ENCODE data around the gene RB1. TPM values are rescaled to one million over a fixed set of nuclear protein-coding genes. Genes with fewer than 3 reads are reported as not detected.
A peak's percentile ranks its signal among the peaks of the same experiment; 100 is the strongest.

RB1 gene
- total and polyA plus RNA-seq, 9 of the 15 experiments (the other 6 are each of a cell fraction or from before 2014, with no cell fraction given): 5.0 to 23.8 (median 17.9) TPM

DNA sequence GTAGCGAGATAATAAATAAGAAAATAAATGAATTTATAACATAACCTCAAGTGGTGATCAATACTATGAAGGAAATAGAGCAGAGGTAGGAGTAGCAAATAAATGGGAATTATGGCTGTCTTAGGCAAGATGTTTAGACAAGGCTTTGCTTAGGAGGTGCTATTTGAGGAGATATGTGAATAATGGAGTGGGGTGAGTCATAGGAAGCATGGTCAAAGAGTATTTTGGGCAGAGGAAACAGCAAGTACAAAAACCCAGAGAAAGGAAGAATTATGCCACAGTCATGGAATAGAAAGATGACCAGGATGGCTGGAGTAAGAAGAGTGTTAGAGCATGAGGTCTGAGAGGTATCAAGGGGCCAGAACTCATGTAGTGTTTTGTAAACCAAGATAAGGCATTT is 142.9 kb downstream of the RB1 start:
- ChIA-PET CTCF (ENCODE audit: low intra/inter-chr PET ratio) (no interaction called here), POLR2A (no interaction called here)
- no peak for TF ChIP-seq STAG1 (CRISPR knock-in tag; IDR thresholded peaks at IDR 0.05; ENCODE audit: borderline replicate concordance)
- 0 out of 2 replicates have a peak, but pooled peaks have one; percentile 14 for TF ChIP-seq FOSL1 (tag; conservative IDR thresholded peaks at IDR 0.05)
- FAIRE-seq (no peak), ATAC-seq (no peak), DNase-seq (ENCODE audit: extremely low read depth in 1 of 4, low spot score in 3 of 4) (no peak)
- WGBS (ENCODE audit: insufficient coverage, low coverage, missing lambda C conversion rate): 75% methylated on average over 1 of the region's 1 CpG
- Histone ChIP-seq H3K4me3 (no peak overlapping the region), H3K4me2 (ENCODE audit: insufficient read depth, low read length) (no peak overlapping the region), H3K79me2 (ENCODE audit: control insufficient read depth, insufficient read depth, low read length) (no peaks in the 10 kb centered on the region), H4K20me1 (replicated peaks; ENCODE audit: control insufficient read depth, insufficient read depth, low read length) (no peaks in the 10 kb centered on the region), H3K9me1 (ENCODE audit: control insufficient read depth, insufficient read depth, low read length) (no peaks in the 10 kb centered on the region), H3K4me1 (replicated peaks in 1 of 2; ENCODE audit: control insufficient read depth in 2 of 2, insufficient read depth in 2 of 2, low read length in 2 of 2) (no peaks in the 10 kb centered on the region), H3K36me3 (ENCODE audit: control insufficient read depth, insufficient read depth, low read length) (no peaks in the 10 kb centered on the region), H3K9ac (ENCODE audit: insufficient read depth in 1 of 2, low read depth in 2 of 2, low read length in 2 of 2) (no peak overlapping the region), H3K27me3 (ENCODE audit: control insufficient read depth in 2 of 2, insufficient read depth in 2 of 2, low read length in 2 of 2) (no peaks in the 10 kb centered on the region), H2AFZ (ENCODE audit: low read depth, low read length) (no peak overlapping the region), H3K9me3 (replicated peaks; ENCODE audit: control insufficient read depth, insufficient read depth, low read depth, low read length) (no peaks in the 10 kb centered on the region), H3K27ac (ENCODE audit: extremely low read depth, low read depth, low read length) (no peak overlapping the region)
- in situ Hi-C loops (cut with MboI): no loop called here
- no TSS peak for BruUV-seq (replicated peaks)
- intact Hi-C loops (cut with micrococcal nuclease): no loop called here

DNA sequence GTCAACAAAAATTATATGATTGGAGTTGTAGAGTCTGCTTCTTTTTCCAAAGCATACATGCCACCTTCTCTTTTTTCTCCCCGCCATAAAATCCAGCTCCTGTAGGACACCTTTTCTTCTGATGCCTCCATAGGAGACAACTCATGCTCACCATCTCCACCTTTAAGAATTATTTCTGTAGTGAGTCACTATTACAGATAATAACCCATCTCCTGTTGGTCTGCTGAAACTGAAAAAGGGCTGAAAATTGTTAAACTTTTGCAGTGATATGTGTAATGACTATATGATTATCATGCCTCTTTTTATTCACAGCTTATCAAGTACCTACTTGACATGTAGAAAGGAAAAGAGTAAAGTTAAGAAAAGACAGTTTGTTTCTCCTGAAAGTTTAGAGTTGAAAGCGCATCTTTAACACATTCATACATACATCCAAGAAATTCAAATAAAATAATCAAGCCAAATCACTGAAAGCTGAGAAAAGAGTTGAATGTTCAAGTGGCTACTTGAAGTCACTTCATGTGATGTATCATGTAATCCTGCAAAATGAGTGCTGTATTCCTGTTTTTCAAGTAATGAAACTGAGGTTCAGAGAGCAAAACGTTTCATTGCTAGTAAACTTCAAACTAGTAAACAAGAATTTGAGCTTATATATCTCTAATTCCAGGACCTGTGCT is 144.9 kb downstream of the RB1 start:
- ATAC-seq: no peak
- H3K9me1 ChIP-seq (ENCODE audit: control insufficient read depth, insufficient read depth, low read length): no peaks in the 10 kb centered on the region
- ChIA-PET CTCF (ENCODE audit: low intra/inter-chr PET ratio) (no interaction called here), POLR2A (no interaction called here)
- in situ Hi-C loops (cut with MboI) (no loop called here), intact Hi-C loops (cut with micrococcal nuclease) (no loop called here)
- FAIRE-seq: no peak
- BruUV-seq (replicated peaks): no TSS peak
- no peaks in the 10 kb centered on the region for H3K36me3 ChIP-seq (ENCODE audit: control insufficient read depth, insufficient read depth, low read length)
- no peak overlapping the region for H3K4me2 ChIP-seq (ENCODE audit: insufficient read depth, low read length)
- H4K20me1 ChIP-seq (replicated peaks; ENCODE audit: control insufficient read depth, insufficient read depth, low read length): no peaks in the 10 kb centered on the region
- 26% methylated on average over 2 of the region's 3 CpGs for WGBS (ENCODE audit: insufficient coverage, low coverage, missing lambda C conversion rate)
- no peak overlapping the region for H3K27ac ChIP-seq (ENCODE audit: extremely low read depth, low read depth, low read length)
- H3K9me3 ChIP-seq (replicated peaks; ENCODE audit: control insufficient read depth, insufficient read depth, low read depth, low read length): no peaks in the 10 kb centered on the region
- no peak overlapping the region for H3K9ac ChIP-seq (ENCODE audit: insufficient read depth in 1 of 2, low read depth in 2 of 2, low read length in 2 of 2)
- no peak for DNase-seq (ENCODE audit: extremely low read depth in 1 of 4, low spot score in 3 of 4)
- no peaks in the 10 kb centered on the region for H3K79me2 ChIP-seq (ENCODE audit: control insufficient read depth, insufficient read depth, low read length)
- H3K4me3 ChIP-seq: no peak overlapping the region
- H2AFZ ChIP-seq (ENCODE audit: low read depth, low read length): no peak overlapping the region
- H3K4me1 ChIP-seq (replicated peaks in 1 of 2; ENCODE audit: control insufficient read depth in 2 of 2, insufficient read depth in 2 of 2, low read length in 2 of 2): no peaks in the 10 kb centered on the region
- H3K27me3 ChIP-seq (ENCODE audit: control insufficient read depth in 2 of 2, insufficient read depth in 2 of 2, low read length in 2 of 2): no peaks in the 10 kb centered on the region
- TF ChIP-seq HMG20B (CRISPR knock-in tag; IDR thresholded peaks at IDR 0.05) (no peak), ZNF75A (CRISPR knock-in tag; IDR thresholded peaks at IDR 0.05) (no peak), JUNB (CRISPR knock-in tag; conservative IDR thresholded peaks at IDR 0.05) (no peak), EZH2 (IDR thresholded peaks at IDR 0.05; ENCODE audit: borderline replicate concordance, low read depth, low read length) (no peak), ZNF551 (CRISPR knock-in tag; IDR thresholded peaks at IDR 0.05) (no peak), ZNF57 (CRISPR knock-in tag; IDR thresholded peaks at IDR 0.05) (no peak), SNIP1 (IDR thresholded peaks at IDR 0.05; ENCODE audit: low read depth) (no peak), DPF2 (IDR thresholded peaks at IDR 0.05) (no peak), MIER1 (IDR thresholded peaks at IDR 0.05; ENCODE audit: low read depth) (no peak), SMC3 (conservative IDR thresholded peaks at IDR 0.05; ENCODE audit: insufficient read depth, low read depth, low read length) (no peak)
- TF ChIP-seq, protein P1, sequence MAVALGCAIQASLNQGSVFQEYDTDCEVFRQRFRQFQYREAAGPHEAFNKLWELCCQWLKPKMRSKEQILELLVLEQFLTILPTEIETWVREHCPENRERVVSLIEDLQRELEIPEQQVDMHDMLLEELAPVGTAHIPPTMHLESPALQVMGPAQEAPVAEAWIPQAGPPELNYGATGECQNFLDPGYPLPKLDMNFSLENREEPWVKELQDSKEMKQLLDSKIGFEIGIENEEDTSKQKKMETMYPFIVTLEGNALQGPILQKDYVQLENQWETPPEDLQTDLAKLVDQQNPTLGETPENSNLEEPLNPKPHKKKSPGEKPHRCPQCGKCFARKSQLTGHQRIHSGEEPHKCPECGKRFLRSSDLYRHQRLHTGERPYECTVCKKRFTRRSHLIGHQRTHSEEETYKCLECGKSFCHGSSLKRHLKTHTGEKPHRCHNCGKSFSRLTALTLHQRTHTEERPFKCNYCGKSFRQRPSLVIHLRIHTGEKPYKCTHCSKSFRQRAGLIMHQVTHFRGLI (CRISPR knock-in tag; IDR thresholded peaks at IDR 0.05): no peak
- TF ChIP-seq, protein P2, sequence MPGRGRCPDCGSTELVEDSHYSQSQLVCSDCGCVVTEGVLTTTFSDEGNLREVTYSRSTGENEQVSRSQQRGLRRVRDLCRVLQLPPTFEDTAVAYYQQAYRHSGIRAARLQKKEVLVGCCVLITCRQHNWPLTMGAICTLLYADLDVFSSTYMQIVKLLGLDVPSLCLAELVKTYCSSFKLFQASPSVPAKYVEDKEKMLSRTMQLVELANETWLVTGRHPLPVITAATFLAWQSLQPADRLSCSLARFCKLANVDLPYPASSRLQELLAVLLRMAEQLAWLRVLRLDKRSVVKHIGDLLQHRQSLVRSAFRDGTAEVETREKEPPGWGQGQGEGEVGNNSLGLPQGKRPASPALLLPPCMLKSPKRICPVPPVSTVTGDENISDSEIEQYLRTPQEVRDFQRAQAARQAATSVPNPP (IDR thresholded peaks at IDR 0.05; ENCODE audit: borderline replicate concordance, insufficient read depth, insufficient read length): no peak

Data from K562 (cell line).